GM12801 (cell line): ENCODE measurements around the gene RAB6B.

Source experiments
- CTCF ChIP-seq: IDR thresholded peaks from one replicate; pipeline ENCODE4 v1.5.1; 2011; ENCODE audit warnings: control low read depth; ENCODE audit not compliant: insufficient read length; ENCODE audit errors: extremely low read depth

The RAB6B gene

GRCh38 chr3:133840055-133840737, 55.5 kb downstream of the RAB6B start:
- no peak for TF ChIP-seq CTCF

GRCh38 chr3:133838916-133839800, 56.5 kb downstream of the RAB6B start:
- no peak for TF ChIP-seq CTCF

GRCh38 chr3:133838296-133838789, 57.3 kb downstream of the RAB6B start:
- TF ChIP-seq CTCF = no peak

GRCh38 chr3:133837487-133838295, 58.0 kb downstream of the RAB6B start:
- TF ChIP-seq CTCF = no peak

- no peak for TF ChIP-seq CTCF
Observed at GRCh38 chr3:133836497-133837158, 59.1 kb downstream of the RAB6B start.

GRCh38 chr3:133835961-133836360, 59.7 kb downstream of the RAB6B start:
- no peak for TF ChIP-seq CTCF
